ENCODE results near the gene OMD.

DNA sequence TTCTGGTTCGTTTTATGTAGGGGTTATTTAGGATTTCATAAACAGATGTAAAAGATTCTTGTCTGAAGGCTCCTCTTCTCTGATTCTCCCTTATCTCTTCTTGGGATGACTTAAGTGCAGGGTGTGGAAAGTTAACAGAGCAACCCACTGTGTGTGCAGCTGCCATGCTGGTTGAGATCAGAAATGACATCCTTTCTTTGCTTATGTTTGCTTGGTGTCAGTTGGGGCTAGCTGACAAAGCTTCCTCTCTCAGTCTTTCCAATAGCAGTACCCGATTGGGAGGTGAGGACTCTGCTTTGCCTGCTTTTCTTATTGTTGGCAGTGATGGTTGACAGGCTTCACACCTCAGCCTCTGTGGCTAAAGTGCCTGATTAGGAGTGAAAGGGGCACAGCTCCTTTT is 46.4 kb downstream of the OMD start:
- TF ChIP-seq, protein P1, sequence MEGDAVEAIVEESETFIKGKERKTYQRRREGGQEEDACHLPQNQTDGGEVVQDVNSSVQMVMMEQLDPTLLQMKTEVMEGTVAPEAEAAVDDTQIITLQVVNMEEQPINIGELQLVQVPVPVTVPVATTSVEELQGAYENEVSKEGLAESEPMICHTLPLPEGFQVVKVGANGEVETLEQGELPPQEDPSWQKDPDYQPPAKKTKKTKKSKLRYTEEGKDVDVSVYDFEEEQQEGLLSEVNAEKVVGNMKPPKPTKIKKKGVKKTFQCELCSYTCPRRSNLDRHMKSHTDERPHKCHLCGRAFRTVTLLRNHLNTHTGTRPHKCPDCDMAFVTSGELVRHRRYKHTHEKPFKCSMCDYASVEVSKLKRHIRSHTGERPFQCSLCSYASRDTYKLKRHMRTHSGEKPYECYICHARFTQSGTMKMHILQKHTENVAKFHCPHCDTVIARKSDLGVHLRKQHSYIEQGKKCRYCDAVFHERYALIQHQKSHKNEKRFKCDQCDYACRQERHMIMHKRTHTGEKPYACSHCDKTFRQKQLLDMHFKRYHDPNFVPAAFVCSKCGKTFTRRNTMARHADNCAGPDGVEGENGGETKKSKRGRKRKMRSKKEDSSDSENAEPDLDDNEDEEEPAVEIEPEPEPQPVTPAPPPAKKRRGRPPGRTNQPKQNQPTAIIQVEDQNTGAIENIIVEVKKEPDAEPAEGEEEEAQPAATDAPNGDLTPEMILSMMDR (IDR thresholded peaks at IDR 0.05), result no peak
- no peak for TF ChIP-seq POLR2A (IDR thresholded peaks at IDR 0.05)
- no peak for TF ChIP-seq POLR2AphosphoS5 (IDR thresholded peaks at IDR 0.05)

Data from prostate gland (tissue), 2 donors.